ENCODE results near the gene PSME3.
A peak's percentile ranks its signal among the peaks of the same experiment; 100 is the strongest.

PSME3 gene

DNA sequence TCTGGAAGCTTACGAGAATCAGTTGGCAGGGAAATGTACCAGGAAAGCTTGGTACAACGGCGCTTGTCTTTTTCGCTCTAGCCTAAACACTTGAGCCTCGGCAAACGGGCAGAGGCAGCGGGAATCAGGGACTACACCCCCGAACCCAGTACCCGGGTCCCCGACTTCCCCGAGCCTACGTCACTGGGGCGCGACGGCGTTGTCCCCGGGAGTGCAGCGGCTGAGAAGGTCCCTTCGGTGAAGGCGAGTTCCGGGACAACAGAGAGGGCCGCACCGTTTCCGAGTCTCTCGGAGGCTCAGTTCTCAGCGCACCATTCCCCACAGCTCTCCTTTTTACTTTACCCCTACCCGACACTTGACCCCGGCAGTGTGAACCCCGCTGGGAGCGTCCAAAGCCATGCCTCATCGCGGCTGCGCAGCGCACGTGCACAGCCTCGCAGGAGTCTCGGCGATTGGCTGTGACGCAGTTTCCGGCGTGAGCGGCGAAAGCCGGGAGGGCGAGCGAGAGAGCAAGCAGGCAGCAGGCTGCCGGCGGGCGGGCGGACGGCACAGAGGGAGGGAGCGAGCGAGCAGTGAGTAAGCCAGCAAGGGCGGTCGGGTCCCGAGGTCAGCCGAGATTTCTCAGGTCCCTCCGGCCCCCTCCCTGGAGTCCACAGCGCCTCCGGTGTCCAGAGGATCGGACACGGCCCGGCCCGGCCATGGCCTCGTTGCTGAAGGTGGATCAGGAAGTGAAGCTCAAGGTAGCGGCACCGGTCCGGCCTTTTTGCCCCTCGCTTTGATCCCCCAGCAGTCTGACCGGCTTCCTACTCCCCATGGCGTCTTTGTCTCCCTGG, at the start of gene PSME3:
PSME3 (plus strand) TSS at position 464 of the 833 bp plus-strand sequence; CDS start at position 699, 235 bp downstream.
- peak; percentile 99 for TF ChIP-seq MAX (IDR thresholded peaks at IDR 0.05)
- no peak for TF ChIP-seq CEBPB (IDR thresholded peaks at IDR 0.05)
- 0 out of 2 replicates have a peak, but pooled peaks have one; percentile 2 for TF ChIP-seq EP300 (IDR thresholded peaks at IDR 0.05; ENCODE audit: borderline replicate concordance)
- 0 out of 2 replicates have a peak, but pooled peaks have one; percentile 33 for TF ChIP-seq YY1 (IDR thresholded peaks at IDR 0.05; ENCODE audit: low read depth)
- peak; percentile 78 for TF ChIP-seq USF1 (IDR thresholded peaks at IDR 0.05)
- TF ChIP-seq TCF12 (IDR thresholded peaks at IDR 0.05; ENCODE audit: low read depth), result peak; percentile 57; the same call in 1 of the 2 replicates
- no peak for TF ChIP-seq FOXM1 (IDR thresholded peaks at IDR 0.05; ENCODE audit: borderline replicate concordance, low read depth)
- no peak for TF ChIP-seq RAD21 (IDR thresholded peaks at IDR 0.05; ENCODE audit: low read depth)
- TF ChIP-seq NFIC (IDR thresholded peaks at IDR 0.05), result no peak
- TF ChIP-seq, protein P1, sequence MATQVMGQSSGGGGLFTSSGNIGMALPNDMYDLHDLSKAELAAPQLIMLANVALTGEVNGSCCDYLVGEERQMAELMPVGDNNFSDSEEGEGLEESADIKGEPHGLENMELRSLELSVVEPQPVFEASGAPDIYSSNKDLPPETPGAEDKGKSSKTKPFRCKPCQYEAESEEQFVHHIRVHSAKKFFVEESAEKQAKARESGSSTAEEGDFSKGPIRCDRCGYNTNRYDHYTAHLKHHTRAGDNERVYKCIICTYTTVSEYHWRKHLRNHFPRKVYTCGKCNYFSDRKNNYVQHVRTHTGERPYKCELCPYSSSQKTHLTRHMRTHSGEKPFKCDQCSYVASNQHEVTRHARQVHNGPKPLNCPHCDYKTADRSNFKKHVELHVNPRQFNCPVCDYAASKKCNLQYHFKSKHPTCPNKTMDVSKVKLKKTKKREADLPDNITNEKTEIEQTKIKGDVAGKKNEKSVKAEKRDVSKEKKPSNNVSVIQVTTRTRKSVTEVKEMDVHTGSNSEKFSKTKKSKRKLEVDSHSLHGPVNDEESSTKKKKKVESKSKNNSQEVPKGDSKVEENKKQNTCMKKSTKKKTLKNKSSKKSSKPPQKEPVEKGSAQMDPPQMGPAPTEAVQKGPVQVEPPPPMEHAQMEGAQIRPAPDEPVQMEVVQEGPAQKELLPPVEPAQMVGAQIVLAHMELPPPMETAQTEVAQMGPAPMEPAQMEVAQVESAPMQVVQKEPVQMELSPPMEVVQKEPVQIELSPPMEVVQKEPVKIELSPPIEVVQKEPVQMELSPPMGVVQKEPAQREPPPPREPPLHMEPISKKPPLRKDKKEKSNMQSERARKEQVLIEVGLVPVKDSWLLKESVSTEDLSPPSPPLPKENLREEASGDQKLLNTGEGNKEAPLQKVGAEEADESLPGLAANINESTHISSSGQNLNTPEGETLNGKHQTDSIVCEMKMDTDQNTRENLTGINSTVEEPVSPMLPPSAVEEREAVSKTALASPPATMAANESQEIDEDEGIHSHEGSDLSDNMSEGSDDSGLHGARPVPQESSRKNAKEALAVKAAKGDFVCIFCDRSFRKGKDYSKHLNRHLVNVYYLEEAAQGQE (IDR thresholded peaks at IDR 0.05; ENCODE audit: low read depth), result no peak
- peak; percentile 86 for TF ChIP-seq TAF1 (IDR thresholded peaks at IDR 0.05; ENCODE audit: low read depth)
- TF ChIP-seq EGR1 (IDR thresholded peaks at IDR 0.05), result no peak
- peak; percentile 96 for TF ChIP-seq CREB1 (IDR thresholded peaks at IDR 0.05; ENCODE audit: low read depth)
- TF ChIP-seq ZBTB7A (IDR thresholded peaks at IDR 0.05; ENCODE audit: low read depth), result no peak

GRCh38 chr17:42783791-42784138, 49.4 kb upstream of the PSME3 start:
- TF ChIP-seq RAD21 (IDR thresholded peaks at IDR 0.05; ENCODE audit: low read depth) (no peak), EP300 (IDR thresholded peaks at IDR 0.05; ENCODE audit: borderline replicate concordance) (no peak), USF1 (IDR thresholded peaks at IDR 0.05) (no peak), NFIC (IDR thresholded peaks at IDR 0.05) (no peak), YY1 (IDR thresholded peaks at IDR 0.05; ENCODE audit: low read depth) (no peak), CEBPB (IDR thresholded peaks at IDR 0.05) (no peak), CREB1 (IDR thresholded peaks at IDR 0.05; ENCODE audit: low read depth) (no peak), ZBTB7A (IDR thresholded peaks at IDR 0.05; ENCODE audit: low read depth) (no peak), TCF12 (IDR thresholded peaks at IDR 0.05; ENCODE audit: low read depth) (no peak), TEAD4 (IDR thresholded peaks at IDR 0.05) (no peak), EGR1 (IDR thresholded peaks at IDR 0.05) (no peak), TAF1 (IDR thresholded peaks at IDR 0.05; ENCODE audit: low read depth) (no peak), FOXM1 (IDR thresholded peaks at IDR 0.05; ENCODE audit: borderline replicate concordance, low read depth) (no peak), MAX (IDR thresholded peaks at IDR 0.05) (no peak)
- TF ChIP-seq, protein P1 (IDR thresholded peaks at IDR 0.05; ENCODE audit: low read depth), result no peak

DNA sequence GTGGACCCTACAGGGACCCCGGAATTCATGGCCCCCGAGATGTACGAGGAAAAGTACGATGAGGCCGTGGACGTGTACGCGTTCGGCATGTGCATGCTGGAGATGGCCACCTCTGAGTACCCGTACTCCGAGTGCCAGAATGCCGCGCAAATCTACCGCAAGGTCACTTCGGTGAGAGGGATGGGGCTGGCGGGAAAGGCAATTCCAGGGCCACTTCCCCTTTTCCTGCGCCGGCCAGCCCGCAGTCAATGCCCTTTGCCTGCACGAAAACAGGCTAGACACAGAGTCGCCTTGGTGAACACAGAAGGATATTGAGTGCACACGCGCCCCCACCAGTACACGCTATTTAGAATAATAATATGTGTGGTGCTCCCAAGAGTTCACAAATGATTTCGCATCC, 48.8 kb upstream of the PSME3 start:
- TF ChIP-seq TCF12 (IDR thresholded peaks at IDR 0.05; ENCODE audit: low read depth), result no peak

GRCh38 chr17:42784811-42785592, 48.2 kb upstream of the PSME3 start:
- TF ChIP-seq YY1 (IDR thresholded peaks at IDR 0.05; ENCODE audit: low read depth), result no peak
- no peak for TF ChIP-seq NFIC (IDR thresholded peaks at IDR 0.05)
- TF ChIP-seq USF1 (IDR thresholded peaks at IDR 0.05), result no peak
- TF ChIP-seq TAF1 (IDR thresholded peaks at IDR 0.05; ENCODE audit: low read depth), result no peak
- no peak for TF ChIP-seq TEAD4 (IDR thresholded peaks at IDR 0.05)
- no peak for TF ChIP-seq EGR1 (IDR thresholded peaks at IDR 0.05)

DNA sequence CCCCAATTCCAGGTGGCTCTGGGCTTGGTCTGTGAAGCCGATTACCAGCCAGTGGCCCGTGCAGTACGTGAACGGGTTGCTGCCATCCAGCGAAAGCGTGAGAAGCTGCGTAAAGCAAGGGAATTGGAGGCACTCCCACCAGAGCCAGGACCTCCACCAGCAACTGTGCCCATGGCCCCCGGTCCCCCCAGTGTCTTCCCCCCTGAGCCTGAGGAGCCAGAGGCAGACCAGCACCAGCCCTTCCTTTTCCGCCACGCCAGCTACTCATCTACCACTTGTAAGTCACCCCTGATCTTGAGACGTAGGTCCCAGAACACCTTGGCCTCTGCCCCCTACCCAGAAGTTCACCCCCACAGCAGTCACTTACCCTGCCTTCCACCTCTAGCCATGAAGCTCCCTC, 45.9 kb upstream of the PSME3 start:
- TF ChIP-seq TEAD4 (IDR thresholded peaks at IDR 0.05) (no peak), TCF12 (IDR thresholded peaks at IDR 0.05; ENCODE audit: low read depth) (no peak), NFIC (IDR thresholded peaks at IDR 0.05) (no peak), RAD21 (IDR thresholded peaks at IDR 0.05; ENCODE audit: low read depth) (no peak), FOXM1 (IDR thresholded peaks at IDR 0.05; ENCODE audit: borderline replicate concordance, low read depth) (no peak), ZBTB7A (IDR thresholded peaks at IDR 0.05; ENCODE audit: low read depth) (no peak), TAF1 (IDR thresholded peaks at IDR 0.05; ENCODE audit: low read depth) (no peak), USF1 (IDR thresholded peaks at IDR 0.05) (no peak), MAX (IDR thresholded peaks at IDR 0.05) (no peak)
